Stimulated activated naive CD4-positive, alpha-beta T cell treated with Interleukin-2 at 50 U/mL for 16 hours (primary cell): ENCODE data around the gene C2orf72.
"Not testable (repeated sequence)": the region's sequence is repeated elsewhere in the genome, so short reads cannot be mapped to it uniquely, and the experiment has no call there.

ENCODE experiments used
- DNase-seq: peaks from one replicate; lab custom pipeline; 2025; lab: John Stamatoyannopoulos, UW

Gene C2orf72

DNA sequence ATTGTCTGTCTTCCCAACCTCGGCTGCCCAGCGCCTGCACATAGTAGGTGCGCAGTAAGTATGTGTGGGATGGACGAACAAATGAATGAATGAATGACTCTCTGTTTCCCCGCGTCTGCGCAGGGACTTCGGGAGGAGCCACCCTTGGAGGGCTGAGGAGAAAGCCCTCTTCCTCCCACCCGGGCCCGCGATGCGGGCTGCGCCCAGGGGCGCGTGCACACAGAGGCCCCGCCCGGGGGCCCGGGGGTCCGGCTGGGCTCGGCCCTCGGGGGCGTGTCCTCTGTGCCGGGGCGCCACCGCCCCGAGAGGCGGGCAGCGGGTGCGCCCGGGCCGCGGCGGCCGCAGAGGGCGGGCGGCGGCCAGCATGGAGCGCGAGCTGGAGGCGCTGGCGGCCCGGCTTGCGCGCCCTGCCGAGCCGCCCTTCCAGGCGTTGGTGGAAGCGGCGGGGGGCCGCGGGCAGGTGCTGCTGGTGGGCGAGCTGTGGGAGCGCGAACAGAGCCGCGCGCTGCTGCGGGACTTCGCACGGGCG lies at the start of gene C2orf72:
C2orf72 (plus strand) TSS at position 322 of the 529 bp plus-strand sequence; CDS start at position 365, 43 bp downstream.
- no peak for DNase-seq

DNA sequence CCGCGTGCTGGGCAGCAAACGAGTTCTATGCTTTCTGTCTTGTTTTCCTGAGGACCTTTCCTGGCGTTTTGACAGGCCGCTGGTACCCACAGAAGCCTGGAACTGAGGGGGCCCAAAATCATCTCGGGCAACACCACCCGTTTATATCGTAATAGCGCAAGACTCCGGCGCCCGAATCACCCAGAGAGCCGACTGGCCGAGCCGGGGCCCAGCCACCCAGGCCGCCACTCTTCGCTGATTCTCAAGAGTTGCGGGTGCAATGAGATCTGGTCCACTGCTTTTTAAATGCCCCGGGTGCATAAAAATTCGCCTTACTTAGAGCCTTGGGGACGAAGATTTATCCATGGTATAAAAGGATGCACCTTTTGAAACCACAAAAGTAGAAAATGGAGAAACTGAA lies 47.6 kb upstream of the C2orf72 start:
- DNase-seq = no peak

DNA sequence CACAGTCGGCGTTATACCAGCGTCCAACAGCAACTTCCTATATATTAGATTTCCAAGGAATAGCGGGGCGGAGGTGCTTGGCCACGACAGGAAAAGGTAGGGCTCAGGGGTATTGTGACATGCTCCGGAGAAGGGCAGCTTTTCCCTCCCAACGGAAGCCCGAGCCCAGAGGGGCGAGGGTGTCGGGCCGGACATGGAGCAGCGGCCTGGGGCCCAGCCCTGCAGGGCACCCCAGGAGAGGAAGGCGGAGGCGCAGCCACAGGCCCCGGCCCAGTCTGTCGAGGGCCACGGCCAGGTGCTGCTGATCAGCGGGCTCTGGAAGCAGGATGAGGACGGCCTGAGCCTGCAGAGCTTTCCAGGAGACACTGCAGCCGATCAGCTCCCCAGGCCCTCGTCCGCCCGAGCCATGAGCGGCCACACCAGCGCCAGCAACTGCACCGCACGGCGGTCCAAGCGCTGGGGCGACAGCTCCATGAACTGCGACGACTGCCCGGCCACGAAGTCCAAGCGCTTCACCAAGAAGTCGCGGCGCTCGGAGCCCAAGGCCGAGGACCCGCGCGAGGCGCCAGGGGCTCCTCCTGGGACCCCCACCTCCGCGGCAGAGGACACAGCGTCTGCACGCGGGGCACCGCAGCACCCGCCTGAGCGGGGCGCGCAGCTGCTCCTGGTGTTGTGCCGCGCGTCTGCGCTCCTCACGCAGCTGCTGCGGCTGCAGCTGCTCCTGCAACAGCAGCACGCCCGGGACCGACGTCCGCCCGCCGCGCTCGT lies 47.0 kb upstream of the C2orf72 start:
- no peak for DNase-seq

DNA sequence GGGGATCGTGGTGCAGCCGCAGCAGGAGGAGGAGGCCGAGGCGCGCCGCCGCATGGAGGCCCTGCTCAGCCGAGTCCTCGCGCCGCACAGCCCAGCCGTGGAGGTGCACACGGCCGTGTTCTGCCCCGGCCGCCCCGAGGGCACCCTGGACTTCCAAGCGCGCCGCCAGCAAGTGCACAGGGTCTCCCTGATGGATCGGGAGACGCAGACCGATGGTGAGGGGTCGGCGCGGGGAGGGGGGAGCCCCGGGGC lies 46.5 kb upstream of the C2orf72 start:
- no peak for DNase-seq

DNA sequence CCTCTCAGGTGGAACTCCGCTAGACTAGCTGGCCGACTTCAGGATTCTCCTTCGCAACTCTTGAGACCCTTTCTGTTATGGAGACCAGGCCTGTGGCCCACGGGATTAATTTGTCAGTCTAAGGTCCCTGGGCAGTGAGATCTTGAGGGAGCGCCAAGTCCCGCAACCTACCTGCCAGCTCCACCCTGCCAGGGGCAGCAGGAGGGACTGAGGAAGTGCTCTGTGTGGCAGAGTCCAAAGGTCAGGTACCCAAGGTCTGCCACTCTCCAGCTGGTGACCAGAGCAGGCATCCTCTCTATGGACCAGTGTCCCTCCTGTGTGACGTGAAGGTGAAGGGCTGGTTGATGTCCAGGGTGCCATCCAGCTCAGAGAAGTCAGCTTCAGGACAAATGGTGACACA lies 45.7 kb upstream of the C2orf72 start:
- no peak for DNase-seq

DNA sequence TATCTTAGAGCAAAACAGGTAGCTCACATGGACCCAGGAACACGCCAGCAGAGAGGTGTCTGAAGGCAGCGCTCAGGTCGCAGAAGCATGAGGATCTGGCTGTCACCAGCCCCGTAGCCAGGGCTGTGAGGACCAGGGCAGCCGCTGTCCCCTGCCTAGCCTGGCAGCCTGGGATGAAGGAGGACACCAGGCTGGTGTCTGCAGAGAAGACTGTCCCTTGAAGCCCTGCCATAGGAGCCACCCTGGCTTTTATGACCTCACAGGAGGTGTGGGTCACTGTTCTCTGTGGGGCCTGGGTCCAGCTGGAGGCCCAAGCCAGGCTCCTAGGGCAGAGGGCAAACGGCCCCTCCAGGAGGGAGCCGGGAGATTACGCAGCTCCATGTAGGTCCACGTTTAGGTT lies 41.5 kb upstream of the C2orf72 start, which contains the start of gene SPATA3:
SPATA3 (plus strand) TSS at position 301 of the 400 bp plus-strand sequence. CDS start 113 bp downstream, outside the sequence.
- DNase-seq = no peak

DNA sequence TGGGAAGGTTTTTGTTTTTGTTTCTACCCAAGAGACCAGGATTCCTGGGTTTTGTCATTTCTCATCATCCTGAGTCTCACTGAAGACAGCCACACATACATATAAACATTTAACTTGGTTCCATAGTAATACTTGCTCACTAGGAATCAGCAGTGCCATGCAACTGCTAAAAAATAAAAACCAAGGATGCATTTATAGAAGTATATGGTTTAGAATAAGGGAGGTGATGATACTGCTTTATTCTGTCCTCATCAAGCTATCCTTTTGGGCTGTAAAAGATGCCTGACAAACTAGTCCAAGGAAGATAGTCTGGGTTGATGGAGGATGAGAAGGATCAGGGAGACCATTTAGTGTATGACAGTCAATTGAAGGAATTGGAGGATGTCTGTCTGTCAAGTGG lies 40.7 kb upstream of the C2orf72 start:
- no peak for DNase-seq

DNA sequence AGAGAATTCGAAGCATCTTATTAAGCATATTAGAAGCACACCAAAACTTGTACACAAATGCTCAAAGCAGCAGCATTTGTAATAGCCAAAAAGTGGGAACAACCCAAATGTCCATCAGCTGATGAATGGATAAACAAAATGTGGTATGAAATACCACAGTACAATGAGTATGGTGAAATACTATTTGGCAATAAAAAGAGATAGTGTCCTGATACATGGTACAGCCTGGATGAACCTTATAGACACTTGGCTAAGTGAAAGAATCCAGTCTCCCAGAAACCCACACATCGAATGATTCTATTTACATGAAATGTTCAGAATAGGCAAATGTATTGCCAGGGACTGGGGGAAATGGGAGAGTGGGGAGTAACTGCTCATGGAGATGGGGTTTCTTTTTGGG lies 38.4 kb upstream of the C2orf72 start:
- no peak for DNase-seq

DNA sequence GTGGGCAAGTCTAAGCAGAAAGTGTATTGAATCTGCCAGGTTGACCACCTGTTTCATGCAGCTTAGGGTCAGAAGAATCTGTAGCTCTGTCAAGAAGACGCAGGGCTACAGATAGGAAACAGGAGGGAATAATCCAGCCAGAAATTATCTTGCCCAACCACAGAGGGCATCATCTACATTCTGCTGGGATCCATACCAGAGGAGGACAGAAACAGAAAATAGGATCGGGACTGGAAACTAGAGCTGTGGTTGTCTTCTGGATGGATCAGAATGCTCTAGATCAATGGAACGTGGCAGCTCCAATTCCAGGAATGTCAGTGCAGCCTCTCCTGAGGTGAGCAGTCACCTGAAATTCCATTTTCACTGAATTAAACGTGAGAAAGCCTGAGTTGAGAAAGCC lies 37.8 kb upstream of the C2orf72 start:
- DNase-seq = no peak

DNA sequence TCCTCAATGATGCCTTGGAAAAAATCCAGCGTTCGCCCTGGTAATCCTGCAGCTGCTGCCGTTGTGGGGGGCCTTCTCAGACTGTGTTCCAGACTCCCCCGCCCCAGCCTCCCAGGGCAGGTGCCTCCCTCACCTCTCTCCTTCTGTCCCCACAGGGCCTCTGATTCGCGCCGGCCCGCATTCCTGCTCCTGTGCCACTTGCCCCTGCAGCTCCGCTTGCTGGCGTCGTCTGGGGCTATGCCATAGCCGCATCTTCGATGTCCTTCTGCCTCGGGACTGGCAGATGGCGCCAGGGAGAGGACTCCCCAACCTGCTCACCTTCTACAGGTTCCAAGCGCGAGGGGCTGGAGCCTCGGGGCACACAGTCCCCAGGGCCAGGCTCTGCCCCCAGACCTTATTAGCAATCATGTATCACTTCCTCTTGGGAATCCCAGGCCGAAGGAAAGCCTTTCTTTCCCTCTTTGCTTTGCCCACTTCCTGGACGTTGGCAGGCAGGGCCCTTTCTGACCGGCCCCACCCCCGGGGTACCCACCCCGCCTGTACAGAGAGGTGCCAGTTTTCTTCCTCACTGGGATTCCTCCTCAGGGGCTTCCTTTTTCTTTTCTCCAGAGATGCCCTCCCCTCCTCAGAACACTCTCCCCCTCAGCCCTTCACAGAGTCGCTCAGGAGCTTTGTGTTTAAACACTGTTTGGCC lies 37.0 kb upstream of the C2orf72 start:
- DNase-seq = no peak

DNA sequence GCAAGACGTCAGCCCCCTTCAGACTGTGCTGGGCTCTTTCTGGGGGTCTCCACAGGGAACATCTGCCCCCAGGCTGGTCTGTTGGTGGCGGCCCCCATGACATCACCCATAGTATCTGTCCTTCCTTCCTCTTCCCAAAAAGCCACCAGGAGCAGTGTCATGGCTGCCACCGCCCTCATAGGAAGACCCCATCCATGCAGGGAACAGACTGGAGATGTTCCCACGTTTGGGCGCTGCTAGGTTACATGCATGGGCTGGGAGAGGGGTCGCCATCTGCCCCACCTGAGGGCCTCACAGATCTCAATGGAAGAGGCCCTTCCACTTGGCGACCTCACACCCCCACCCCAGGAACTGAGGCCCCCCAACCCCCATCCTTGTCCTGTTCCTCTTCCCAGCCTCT lies 36.3 kb upstream of the C2orf72 start:
- no peak for DNase-seq

DNA sequence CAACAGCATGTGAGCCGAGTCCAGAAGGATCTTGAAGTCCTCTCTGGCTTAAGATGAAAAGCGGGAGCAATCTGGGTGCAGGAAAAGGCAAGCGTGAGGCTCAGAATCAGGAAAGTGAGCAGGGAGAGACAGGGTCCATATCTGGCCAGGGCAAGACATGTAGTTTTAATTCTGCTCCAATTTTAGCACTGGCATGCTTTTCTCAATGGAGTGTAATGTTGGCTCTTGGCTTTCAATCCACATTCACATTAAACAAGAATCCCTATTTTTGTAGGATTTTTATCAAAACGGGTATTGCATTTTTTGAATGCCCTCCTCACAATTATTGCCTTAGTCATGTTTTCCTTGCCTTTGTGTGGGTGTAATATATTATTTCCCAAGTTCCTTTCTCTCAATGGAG lies 35.4 kb upstream of the C2orf72 start:
- no peak for DNase-seq

DNA sequence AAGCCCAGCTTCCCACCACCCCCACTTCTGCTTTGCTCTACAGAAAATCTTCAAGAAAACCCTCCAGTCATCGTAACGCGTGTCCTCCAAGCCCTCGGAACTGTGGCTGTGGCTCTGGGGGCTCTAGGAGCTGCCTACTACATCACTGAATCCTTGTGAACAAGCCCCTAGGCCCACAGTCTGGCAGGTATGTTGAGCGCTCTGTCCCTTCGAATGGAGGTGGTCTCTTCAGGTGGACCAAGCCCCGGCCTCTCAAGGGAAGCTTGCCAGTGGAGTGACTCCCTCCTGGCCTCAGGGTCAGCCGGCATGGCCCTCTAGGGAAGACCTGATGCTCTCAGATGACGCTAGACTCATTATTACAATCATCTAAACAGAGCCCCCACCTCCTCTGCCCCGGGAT lies 34.7 kb upstream of the C2orf72 start:
- no peak for DNase-seq

DNA sequence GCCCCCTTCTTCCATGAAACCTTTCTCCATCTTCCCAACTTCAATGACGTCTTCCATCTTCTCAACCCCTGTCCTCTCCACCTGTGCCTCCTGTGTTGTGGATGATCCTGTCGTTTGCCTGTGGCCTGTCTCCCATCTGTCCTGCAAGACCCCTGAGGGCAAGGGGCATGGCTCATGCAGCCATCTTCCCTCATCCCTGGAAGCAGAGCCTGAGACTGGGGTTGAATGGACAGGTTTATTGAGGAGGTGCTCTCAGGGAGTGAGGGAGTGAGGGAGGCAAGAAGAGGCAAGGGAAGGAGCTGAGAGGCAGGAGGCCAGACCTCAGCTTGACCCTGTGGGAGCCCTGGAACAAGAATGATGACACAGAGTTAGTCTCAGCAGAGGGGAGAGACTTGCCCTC lies 34.1 kb upstream of the C2orf72 start:
- no peak for DNase-seq

DNA sequence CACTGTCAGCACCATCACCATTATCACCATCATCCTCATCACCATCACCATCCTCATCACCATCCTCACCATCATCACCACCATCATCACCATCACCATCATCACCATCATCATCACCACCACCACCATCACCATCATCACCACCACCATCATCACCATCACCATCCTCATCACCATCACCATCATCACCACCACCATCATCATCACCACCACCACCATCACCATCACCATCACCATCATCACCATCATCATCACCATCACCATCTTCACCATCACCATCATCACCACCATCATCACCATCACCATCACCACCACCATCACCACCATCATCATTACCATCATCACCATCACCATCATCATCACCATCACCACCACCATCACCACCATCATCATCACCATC lies 32.4 kb upstream of the C2orf72 start:
- DNase-seq = not testable (repeated sequence)

DNA sequence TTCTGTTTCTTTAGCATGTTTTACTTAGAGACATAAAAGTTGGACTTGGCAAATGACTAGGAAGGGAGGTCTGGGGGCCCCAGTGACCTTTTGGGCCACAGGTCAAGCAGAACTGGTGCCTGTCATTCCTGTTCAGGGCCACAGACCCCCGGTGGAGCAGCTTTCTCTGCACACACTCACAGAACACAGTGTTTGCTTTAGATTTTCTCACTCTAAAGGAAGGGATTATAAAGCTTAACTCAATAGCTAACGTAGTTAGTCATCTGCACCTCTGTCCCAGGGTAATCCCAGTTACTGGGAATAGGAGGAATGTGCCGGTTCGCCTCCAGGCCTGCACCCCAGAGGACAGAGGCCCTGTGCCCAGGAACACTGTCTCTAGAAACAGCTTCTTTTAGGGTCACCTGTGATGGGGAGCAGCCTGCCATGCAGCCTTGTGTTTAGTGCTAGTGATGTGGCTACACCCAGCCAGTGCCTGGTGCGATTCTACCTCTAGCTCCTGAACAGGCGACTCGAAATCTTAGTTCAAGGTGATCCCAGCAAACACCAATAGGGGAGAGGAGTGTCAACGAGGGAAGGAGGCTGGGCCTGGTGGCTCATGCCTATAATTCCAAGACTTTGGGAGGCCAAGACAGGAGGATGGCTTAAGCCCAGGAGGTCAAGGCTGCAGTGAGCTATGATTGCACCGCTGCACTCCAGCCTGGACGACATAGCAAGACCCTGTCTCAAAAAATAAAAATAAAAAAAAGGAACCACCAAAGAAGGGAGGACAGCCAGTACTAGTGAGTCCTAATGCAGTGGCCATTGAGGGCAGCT lies 29.8 kb upstream of the C2orf72 start:
- DNase-seq = no peak

DNA sequence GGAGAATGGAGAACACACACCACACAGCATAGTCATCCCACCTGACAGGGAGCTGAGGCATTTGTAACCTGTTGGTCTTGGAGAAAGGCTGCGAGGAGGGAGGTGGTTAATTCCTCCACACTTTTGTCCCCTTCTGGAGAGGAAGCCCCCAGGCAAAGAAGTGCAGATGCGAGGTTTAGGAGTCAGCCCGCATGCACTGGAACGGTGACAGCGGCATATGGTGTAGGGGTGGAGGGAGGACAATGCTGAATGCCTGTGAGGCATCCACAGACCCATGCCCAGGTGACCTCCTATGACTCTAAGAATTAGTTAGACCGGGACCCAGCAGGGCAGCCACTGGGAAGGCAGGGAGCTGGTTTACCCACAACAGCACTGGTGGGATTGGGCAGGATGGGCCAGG lies 29.2 kb upstream of the C2orf72 start:
- no peak for DNase-seq

DNA sequence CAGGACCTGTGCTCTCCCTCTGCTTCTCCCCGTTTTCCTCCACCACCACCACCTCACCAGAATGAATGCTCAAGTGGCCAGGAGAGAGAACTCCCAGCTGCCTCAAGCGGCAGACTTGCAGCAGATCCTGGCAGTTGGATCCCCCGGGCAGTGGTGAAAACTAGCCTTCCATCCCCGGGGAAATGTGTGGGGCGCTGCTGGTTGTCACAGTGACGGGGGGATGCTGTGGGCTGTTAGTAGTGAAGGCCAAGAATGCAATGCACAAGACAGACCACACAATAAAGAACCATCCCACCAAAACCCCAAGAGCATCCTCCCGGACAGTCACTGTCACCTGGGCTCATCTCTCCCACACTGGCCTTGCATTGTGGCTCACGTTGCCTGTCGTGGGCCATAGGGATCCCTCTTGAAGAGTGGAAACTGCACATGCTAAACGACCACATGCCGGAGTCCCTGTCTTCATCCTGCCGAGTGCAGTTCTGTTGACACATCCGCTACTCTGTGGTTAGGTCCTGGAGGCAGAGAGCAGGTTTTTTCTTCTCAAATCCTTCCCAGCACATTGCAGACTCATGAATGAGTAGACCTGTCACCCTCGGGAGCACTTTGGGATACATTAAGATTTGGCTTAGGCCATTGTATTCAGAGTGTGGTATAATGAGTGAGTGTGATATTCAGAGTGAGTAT lies 27.9 kb upstream of the C2orf72 start:
- DNase-seq = no peak

DNA sequence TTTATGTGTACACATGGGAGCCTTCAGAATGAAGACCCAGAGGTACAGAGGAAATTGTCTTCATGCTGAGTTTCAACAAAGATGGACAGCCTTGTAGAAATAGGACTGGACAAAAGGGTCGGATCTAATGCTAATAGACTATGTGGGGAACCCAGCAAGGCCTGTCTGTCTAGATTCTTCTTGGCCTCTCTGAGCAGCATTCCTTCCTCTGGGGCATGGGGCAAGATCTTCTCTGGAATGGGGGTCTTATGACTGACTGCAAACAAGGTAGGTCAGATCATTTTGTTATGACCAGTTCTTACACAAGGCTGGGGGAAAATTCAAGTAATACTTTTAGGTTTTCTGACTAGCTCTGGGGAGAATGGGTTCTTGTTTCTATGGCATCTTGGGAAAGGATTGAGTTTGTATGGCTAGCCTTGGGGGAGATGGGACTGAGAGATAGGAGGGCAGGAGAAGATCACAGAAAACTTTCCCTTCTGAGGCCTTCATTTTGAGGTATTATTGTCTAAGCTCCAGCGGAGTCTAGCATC lies 27.1 kb upstream of the C2orf72 start:
- DNase-seq = no peak

DNA sequence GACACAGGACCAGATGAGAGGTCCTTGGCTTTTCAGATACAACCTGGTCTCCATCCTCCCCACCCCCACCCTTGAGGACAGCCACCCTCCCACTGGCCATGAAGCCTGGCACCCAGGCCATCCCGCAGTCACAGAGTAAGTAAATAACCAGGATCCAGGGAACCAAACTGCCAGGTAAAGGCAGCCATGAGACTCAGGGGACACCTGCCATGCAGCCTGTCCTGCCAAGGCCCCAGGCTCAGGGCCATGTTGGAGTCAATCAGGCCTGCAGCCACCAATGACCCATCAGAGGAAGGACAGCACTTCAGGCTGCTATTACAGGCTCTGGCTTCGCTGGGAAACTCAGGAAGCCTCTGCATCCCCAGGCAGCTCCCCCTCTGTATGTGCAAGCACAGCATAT lies 25.8 kb upstream of the C2orf72 start:
- DNase-seq = no peak

DNA sequence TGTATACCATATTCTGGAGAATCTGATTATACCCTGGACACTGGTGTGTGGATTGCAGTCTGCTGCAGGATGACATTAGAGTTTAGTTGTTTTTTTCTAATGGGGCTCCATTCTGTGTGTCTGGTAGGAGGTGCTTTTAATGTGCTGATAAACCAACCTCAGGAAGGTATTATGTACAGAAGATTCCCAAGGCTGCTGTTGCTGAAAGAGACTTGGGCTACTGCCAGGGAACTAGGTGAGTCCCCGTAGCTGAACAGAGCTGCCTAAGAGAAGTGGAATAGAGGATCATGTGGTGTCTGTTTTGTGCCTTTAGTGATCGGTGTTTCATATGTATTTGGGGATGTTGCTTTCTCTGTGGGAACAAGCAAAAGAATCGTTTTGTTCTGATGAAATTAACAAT lies 24.9 kb upstream of the C2orf72 start:
- DNase-seq = no peak

DNA sequence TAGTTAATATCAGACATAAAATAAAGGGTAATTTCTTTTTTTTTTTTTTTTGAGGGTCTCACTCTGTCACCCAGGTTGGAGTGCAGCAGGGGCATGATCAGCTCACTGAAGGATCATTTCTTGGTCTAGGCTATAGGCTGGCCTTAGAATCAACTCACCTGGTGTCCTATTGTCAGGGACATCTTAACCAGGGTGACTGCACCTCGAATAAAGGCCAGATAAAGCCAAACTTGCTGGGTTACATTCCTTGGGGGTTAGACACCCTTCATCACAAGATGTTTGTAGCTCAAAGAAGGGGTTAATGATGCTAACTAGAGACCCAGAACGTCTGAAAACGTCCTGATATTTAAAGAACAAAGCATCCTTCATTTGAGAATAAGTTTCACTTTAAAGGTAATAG lies 23.5 kb upstream of the C2orf72 start:
- DNase-seq = no peak
